GM19324 (cell line): ENCODE results near the gene FRK.
A peak's percentile ranks its signal among the peaks of the same experiment; 100 is the strongest.
"Not testable (repeated sequence)": the region's sequence is repeated elsewhere in the genome, so short reads cannot be mapped to it uniquely, and the experiment has no call there.

Experiments used
- ATAC-seq: cut with Tn5 transposase; IDR thresholded peaks from one replicate; pipeline ENCODE4 v1.9.1; 2021; ENCODE audit warnings: mild to moderate bottlenecking, moderate library complexity; ENCODE audit not compliant: unreplicated experiment, low FRiP score

The FRK gene

DNA sequence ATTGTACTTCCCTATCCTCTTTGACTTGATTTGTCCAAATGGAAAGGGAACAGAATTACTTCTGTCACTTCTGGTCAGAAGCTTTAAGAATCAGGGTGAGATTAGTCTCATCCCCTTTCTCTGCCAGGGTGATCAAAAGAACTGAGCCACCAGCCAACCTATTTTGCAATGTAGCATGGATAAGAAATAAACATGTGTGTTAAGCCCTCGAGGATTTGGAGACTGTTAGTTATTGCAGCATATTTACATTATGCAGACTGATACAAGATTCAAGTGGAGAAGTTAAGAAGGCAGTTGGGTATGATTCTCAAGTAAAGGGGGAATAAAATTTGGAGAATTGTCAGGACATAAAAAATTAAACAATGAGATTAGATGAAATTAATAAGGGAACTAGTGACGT is 106.0 kb downstream of the FRK start:
- ATAC-seq = no peak

DNA sequence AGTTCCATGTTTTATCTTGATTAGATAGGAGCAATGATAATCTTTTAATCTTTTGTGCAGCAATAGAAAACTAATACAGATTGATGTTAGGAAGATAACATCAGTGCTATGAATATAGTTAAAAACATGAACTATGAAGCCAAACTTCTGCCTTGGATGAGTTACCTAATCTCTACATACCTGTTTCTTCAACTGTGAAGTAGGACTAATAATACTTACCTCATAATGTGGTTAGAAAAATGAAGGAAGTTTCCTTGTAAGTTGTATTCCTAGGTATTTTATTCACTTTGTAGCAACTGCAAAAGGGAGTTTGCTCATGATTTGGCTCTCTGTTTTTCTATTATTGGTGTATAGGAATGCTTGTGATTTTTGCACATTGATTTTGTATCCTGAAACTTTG is 111.9 kb downstream of the FRK start:
- ATAC-seq = no peak

DNA sequence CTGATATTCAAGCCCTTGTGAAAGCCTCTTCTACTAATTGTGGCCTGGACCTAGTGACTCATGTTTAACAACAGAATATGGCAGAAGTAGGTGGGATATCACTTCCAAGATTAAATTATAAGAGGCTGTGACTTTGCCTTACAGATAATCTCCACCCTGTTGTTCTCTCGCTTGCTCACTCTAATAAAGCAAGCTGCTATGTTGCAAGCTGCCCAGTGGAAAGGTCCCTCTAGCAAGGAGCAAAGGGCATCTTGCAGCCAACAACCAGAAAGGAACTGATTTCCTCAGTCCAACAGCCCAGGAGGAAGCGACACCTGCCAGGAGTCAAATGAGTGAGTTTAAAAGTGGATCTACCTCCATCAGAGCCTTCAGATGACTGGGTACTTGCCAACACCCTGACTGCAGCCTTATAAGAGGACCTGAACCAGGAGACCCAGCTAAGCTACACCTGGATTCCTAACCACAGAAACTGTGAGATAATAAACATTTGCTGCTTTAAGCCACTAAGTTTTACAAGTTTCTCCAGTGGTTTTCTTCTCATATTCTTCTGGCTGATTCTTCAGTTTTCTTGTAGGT is 112.6 kb downstream of the FRK start:
- ATAC-seq = no peak

DNA sequence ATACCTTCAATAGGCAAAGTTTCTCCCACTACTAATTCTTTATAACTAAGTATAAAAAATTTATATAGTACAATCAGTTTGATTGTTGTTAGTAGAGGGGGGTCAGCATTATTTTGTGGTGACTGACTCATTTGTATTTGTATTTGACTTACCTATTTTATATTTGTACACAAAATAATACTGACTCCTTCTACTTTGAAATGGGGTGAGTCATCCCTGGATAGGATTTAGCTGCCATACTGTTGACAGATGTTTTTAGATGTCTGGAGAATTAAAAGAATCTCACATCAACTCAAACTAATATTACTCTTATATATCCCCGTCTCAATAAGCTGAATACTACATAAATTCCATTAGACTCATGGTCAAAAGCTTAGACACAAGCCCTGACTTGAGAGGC is 114.9 kb downstream of the FRK start:
- no peak for ATAC-seq

DNA sequence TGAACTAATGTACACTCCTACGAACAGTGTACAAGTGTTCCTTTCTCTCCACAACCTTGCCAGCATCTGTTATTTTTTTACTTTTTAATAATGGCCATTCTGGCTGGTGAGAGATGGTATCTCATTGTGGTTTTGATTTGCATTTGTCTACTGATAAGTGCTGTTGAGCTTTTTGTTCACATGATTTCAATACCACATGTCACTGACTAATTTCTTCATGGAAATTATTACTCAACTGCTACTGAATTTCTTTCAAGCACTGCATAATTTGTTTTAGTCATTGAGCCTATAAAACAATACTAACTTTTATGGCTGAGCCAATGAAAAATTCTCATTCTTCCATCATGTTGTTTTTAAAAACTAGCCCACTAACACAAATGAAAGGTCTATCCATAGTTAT is 115.4 kb downstream of the FRK start:
- ATAC-seq = no peak

DNA sequence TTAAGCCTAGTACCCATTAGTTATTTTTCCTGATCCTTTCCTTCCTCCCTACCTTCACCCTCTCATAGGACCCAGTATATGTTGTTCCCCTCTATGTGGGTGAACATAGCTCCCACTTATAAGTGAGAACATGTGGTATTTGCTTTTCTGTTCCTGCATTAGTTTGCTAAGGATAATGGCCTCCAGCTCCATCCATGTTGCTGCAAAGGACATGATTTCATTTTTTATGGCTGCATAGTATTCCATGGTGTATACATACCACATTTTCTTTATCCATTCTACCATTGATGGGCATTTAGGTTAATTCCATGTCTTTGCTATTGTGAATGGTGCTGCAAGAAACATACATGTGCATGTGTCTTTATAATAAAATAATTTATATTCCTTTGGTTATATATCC is 115.9 kb downstream of the FRK start:
- not testable (repeated sequence) for ATAC-seq

DNA sequence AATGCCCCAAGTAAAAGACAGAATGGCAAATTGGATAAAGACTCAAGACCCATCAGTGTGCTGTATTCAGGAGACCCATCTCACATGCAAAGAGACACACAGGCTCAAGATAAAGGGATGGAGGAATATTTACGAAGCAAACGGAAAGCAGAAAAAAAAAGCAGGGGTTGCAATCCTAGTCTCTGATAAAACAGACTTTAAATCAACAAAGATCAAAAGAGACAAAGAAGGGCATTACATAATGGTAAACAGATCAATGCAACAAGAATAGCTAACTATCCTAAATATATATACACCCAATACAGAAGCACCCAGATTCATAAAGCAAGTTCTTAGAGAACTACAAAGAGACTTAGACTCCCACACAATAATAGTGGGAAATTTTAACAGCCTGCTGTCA is 123.2 kb downstream of the FRK start:
- ATAC-seq = not testable (repeated sequence)

DNA sequence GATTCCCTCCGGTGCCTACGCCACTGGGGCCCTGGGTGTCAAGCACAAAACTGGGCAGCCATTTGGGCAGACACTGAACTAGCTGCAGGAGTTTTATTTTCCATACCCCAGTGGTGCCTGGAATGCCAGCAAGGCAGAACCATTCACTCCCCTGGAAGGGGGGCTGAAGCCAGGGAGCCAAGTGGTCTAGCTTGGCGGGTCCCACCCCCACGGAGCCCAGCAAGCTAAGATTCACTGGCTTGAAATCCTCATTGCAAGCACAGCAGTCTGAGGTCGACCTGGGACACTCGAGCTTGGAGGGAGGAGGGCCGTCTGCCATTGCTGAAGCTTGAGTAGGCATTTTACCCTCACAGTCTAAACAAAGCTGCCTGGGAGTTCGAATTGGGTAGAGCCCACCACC is 125.3 kb downstream of the FRK start:
- ATAC-seq = no peak

DNA sequence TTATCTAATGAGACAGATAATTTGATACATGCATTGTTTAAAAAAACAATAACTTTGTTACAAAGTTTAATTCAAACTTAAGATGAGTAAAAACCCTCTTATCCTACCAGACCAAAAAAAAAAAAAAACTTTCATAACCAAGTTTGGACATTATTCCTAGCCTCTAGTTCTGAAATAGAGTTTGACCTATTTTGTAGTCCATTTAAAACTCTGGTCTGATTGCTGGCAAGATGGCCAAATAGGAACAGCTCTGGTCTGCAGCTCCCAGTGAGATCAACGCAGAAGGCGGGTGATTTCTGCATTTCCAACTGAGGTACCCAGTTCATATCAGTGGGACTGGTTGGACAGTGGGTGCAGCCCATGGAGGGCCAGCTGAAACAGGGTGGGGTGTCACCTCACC is 125.9 kb downstream of the FRK start:
- ATAC-seq = no peak

DNA sequence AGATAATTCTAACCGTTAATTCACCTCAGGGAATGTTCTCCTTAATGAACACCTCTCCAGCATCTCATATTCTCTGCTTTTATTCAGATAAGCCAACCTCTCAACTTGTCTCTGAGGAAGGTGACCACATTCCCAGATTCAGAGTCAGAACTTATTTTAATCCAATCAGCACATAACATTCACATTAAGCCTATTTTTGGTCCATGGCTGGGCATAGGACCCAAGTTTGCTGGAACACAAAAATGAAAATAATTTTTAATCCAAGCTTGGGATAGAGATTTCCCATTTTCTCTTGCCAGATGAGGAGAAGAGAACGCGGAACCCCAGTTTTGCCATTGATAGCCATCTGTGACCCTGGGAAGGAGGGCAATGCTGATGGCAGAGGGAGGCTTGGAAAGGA is 126.5 kb downstream of the FRK start:
- ATAC-seq = no peak

DNA sequence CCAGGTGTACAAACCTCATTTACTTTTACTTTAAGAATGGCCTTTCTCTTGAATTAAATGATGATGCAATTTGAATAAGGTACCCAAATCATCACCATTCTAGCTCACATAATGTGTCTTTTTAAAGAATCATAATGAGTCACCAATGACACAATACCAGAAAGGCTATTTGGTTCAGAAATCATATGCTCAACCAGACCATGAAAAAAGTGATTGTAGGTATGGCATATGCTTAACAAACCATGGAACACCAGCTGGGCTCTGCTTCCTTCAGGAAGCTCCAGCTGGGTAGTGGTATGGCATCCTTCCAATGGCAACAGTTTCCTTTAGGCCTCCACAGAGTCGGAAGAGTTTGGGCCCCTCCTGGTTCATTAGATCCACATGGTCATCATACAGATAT is 128.2 kb downstream of the FRK start:
- ATAC-seq = no peak

DNA sequence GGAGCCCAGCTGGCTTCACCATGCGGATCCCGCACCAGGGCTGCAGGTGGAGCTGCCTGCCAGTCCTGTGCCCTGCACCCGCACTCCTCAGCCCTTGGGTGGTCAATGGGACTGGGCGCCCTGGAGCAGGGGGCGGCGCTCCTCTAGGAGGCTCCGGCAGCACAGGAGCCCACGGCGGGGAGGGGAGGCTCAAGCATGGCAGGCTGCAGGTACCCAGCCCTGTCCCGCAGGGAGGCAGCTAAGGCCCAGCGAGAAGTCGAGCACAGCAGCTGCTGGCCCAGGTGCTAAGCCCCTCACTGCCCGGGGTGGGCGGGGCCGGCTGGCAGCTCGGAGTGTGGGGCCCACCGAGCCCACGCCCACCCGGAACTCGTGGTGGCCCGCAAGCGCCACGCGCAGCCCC is 132.7 kb downstream of the FRK start:
- ATAC-seq = not testable (repeated sequence)

DNA sequence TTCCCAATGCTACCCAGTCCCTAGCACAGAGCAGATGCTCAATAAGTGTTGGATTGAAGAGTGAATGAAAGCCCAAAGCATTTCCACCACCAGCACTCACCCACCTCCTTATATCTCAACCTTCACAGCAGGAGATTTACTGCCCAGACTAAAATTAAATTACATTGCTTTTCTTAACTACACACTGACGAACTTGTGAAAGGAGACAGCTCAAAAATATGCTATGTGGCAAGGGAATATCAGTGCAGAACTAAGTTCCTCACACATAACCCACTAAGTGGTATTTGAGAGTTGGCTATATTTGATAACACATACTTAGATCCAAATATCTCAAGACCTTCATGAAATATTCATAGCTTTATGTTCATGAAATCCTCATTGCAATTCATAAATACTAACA is 137.7 kb downstream of the FRK start:
- ATAC-seq = no peak

DNA sequence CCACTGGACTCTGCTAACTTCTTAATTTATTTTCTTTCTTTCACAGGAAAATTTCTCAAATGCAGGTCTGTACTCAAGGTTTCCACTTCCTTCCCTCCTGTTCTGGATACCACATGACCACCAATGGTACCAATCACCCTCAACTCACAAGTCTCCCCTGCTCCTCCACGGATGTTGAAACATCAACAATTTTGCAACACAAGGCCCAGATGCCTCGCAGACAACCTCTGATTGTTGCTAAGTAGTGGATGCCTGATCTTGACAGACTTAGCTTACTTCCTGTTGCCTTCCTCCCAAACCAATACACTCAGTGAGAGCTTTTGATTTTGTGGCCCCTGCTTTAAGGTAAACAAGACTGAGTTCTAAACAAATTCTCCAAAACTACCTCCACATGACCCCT is 146.6 kb downstream of the FRK start:
- no peak for ATAC-seq

DNA sequence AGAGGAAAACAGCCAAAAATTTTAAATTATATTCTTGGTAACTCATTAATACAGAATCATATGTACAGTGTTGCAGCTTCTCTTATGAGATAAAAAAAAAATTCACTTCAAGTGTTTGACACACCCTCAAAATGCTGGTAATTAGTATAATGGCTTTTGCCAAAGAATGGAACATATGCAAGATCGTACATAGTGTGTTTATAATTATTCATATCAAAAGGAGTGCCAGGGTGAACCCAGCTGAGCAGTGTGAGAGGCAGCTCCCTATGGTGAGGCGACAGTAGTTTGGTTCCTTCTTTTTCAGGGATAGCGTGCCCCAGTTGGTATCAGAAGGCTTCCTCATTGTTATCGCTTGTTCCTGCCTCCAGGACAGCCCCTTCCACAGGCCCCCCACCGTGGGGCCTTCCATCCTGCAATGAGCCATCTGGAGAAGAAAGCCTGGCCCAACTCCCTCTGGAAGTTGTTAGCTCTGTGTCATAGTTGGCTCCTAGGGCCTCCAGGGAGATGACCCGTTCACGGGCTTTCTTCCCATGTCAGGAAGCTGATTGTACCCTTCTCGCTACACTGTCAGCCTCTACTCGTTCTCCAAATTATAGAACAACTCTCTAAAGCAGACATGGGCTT is 150.7 kb downstream of the FRK start:
- no peak for ATAC-seq

DNA sequence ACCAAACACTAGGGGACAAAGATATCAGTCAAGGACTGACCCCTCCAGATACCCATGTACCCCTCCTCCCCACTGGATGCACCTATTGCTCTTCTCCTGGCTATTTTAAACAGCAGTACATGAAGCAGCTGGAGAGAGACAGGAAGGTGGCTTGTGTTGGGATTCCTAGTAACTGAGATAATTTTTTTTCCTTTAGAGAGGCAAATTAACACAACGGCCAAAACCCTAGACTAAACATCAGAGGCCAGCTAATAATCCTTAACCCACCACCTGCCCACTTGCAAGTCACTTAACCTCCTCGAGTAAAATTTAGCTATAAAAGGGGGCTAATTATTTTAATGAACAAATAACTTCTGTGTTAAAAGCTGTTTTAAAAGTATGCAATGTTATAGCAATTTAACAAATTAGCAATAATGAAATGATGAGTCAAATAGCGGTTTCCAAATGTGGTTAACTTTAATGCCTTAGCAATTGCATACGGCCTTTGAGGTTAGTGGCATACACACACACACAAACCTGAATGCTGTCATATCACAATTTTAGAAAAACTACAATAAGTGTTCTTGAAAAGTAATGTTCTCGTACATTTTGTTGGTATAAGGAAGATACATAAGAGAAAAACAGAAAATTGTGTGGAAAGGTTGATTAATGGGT is 151.7 kb downstream of the FRK start:
- no peak for ATAC-seq

DNA sequence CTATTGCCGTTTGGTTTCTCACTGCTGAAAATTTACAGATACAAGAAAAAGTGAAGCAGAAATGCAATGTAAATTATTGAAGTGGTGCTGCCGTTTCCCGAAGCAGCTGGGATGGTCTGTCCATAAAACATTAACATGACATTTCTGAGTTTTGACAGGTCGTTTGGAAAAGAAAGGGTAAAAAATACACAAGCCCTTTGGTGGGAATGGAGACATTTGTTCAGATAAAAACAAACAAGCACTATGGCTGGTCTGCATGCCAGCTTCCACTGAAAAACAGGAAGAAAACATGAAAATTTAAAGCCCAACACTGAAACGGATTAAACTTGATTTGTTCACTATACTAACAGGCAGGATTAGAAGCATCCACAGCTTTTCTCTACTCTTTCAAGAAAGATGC is 155.2 kb downstream of the FRK start:
- ATAC-seq = no peak

DNA sequence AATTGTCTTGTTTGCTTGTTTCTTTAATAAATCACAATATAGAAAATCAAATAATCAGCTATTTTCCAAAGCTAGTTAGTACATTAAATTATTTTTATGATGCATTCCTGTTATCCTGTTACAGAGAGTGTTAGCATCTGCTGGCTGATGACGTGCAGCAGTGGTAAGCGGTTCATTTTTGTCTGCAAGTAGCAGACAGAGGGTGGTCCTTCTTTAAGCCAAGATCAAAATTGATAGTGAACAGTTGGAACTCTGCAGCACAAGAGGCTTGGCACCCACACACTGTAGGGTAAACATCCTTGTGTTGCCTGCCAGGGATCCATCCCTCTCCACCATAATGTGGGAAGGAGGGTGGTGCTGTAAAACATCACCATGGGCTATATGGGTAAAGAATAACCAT is 158.3 kb downstream of the FRK start:
- ATAC-seq = no peak

DNA sequence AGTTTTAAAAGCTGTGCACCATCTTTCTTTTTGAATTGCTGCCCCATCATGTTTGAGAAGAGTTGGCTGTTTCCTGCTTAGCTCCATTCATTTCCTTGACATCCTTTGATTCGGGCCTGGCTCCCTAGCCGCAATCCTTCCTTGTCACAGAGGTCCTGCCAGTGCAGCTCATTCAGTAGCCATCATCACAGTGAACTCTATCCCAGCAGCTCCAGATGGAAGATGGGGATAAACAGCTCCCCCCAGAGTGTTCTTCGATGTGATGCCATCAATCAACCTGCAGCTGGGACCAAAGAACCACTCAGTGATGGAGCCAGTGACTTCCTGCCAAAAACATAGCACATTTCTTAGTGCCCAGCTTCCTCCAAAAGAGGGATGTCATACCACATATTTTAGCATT is 158.8 kb downstream of the FRK start:
- no peak for ATAC-seq

DNA sequence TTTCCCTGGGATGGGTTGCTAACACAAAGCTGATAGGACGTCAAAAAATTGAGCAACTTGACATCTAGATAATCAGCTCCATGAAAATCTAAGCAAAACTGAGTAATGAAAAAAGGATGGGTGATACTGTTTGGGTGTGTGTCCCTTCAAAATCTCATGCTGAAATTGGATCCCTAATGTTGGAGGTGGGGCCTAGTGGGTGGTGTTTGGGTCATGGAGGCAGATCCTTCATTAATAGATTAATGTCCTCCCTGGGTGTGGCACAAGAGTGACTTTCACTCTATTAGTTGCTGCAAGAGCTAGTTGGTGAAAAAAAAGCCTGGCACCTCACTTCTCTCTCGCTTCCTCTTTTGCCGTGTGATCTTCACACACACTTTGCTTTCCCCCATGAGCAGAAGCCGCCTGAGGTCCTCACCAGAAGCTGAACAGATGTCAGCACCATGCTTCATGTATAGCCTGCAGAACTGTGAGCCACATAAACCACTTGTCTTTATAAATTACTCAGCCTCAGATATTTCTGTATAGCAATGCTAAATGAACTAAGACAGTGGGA is 160.9 kb downstream of the FRK start:
- peak; percentile 61 for ATAC-seq

DNA sequence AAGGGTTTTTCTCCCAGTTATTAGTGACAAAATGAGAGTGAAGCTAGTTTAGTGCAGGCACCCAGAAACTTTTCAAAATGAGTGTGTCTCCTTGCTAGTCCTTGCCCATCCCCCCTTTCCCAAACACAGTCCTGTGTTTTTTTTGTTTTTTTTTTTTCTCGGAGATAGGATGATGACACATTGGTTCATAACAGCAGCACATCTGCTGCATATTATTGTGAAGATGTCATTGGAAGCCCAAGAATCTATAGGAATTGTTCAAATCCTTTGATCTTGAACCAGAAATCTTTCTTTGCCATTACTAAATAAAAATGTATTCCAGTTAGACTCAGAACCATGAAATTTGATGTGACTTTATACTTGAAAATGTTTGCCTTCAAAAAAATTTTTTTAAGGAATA is 162.4 kb downstream of the FRK start:
- no peak for ATAC-seq

DNA sequence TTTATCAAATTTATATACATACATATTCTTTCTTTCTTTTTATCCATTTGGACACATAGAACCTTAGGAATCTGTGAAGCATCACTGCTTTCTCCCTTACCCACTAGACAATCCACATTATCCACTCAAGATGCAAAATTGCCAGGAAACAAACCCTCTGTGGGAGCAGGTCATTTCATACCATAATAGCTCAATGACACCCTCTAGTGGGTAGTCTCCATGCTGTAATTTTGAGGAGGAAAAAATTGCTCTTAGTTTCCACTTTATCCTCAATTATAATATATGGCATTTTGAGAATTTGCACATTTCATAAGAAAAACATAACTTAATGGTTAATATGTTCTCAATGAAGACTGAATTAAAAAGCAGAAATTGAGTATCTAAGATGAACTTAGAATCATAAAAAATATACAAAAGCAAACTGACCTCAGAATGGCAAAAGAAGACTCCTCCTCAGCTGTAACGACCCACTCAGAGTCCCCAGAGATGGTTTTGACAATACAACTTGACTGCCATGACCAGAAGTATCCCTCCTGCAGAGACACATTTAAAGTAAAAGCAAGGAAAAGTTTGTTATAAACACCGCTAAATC is 164.1 kb downstream of the FRK start:
- ATAC-seq = no peak
